IPS-18c (cell line): ENCODE results near the gene LCOR.
A peak's percentile ranks its signal among the peaks of the same experiment; 100 is the strongest.
"Not testable (repeated sequence)": the region's sequence is repeated elsewhere in the genome, so short reads cannot be mapped to it uniquely, and the experiment has no call there.

Experiments used
- H3K4me3 ChIP-seq: 2 replicates; pipeline ENCODE4 v1.7.0; 2013; ENCODE audit warnings: low read depth, mild to moderate bottlenecking, low read length, moderate library complexity; ENCODE audit not compliant: insufficient read depth
- H3K9me3 ChIP-seq: one replicate; pipeline ENCODE4 v1.6.1; 2013; ENCODE audit warnings: mild to moderate bottlenecking, low read length, moderate library complexity; ENCODE audit not compliant: control insufficient read depth, insufficient read depth

The LCOR gene

DNA sequence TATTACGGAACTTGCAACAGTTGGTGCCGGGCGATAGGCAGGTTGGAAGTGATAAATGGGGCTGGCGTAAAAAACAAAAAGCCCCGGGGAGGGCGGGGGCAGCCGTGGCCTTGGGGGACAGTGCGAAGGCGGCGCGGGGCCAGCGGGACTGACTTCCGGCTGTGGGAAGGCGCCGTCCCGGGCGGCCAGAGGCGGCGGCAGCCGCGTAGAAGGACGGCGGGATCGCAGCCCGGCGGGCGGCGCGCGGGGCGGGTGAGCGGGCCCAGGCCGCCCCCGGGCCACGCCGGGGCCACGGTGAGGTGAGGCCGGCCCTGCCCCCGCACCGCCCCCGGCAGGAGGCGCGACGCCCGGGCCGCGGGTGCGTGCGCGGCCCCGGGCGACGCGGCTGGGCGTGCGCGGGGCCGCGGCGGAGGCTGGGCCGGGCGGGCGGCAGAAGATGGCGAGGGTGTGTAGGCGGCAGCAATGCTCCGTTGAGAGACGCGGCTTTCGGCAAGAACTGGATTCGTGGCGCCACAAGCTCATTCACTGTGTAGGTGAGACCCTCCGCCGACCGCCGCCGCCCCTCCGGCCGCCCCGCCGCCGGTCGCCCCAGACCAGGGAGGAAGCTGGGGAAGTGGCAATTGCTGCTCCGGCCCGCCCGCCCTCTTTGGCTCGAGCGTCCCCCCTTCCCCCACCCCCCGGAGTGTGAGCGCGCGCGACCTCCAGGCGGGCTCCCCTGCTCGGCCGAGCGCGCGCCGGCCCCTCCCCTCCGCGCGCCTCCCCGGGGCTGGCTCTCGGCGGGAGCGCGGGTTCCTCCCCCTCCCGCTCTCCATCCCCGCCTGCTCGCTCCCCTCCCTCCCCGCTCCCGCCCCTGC lies at the start of gene LCOR:
Gene LCOR, plus strand, starts transcription at position 432 of the 854 bp plus-strand sequence. CDS start 116,760 bp downstream, outside the sequence.
- H3K4me3 ChIP-seq = peak within 1 kb of the TSS; percentile 95
- no peaks in the 10 kb centered on the region for H3K9me3 ChIP-seq

DNA sequence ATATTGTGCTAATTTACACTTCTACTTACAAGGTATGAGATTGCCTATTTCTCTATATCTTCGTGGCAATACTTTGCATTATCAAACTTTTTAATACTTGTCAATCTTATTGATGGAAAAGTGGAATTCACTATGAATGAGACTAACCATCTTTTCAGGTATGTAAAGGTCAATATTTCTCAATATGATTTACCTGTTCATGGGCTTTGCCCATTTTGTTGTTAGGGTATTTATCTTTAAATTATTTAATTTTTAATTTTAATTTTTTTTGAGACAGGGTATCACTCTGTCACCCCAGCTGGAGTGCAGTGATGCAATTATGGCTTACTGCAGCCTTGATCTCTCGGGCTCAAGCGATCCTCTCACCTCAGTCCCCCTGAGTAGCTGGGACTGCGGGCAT lies 47.8 kb upstream of the LCOR start:
- H3K9me3 ChIP-seq = peaks cover 2% of the 10 kb centered on the region

DNA sequence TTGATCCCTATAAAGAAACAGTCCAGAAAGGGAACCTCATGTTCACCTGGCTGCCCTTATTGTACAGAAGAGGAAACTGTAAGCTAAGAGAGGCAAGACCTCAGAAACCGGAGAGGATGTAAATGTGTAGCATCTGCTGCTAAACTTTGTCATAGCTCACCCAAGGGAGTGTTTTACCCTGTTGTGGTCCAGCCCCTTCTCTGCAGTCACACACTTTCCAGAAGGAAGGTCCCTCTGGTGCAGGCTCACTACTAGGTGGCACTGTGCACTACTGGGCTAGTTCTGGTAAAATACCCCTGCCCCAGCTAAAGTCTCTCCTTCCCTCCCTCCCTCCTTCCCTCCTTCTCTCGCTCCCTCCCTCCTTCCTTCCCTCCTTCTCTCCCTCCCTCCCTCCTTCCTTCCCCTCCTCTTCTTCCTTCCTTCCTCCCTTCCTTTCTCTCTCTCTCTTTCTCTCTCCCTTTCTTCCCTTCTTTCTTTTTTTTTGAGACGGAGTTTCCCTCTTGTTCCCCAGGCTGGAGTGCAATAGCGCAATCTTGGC lies 42.5 kb upstream of the LCOR start:
- peaks cover 2% of the 10 kb centered on the region for H3K9me3 ChIP-seq
- H3K4me3 ChIP-seq = no peak overlapping the region

More for the DNA sequence above, 47.8 kb upstream of the LCOR start:
- no peak overlapping the region for H3K4me3 ChIP-seq

DNA sequence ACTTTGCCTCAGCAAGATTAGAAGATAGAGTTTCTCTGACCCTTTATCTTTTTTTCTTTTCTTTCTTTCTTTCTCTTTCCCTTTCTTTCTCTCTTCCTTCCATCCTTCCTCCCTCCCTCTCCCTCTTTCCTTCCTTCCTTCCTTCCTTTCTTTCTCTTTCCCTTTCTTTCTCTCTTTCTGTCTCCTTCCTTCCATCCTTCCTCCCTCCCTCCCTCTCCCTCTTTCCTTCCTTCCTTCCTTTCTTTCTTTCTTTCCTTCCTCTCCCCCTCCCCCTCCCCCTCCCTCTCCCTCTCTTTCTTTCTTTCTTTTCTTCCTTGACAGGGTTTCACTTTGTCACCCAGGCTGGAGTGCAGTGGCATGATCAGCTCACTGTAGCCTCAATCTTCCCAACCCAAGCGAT lies 40.2 kb upstream of the LCOR start:
- no peak overlapping the region for H3K4me3 ChIP-seq
- H3K9me3 ChIP-seq = no peaks in the 10 kb centered on the region

DNA sequence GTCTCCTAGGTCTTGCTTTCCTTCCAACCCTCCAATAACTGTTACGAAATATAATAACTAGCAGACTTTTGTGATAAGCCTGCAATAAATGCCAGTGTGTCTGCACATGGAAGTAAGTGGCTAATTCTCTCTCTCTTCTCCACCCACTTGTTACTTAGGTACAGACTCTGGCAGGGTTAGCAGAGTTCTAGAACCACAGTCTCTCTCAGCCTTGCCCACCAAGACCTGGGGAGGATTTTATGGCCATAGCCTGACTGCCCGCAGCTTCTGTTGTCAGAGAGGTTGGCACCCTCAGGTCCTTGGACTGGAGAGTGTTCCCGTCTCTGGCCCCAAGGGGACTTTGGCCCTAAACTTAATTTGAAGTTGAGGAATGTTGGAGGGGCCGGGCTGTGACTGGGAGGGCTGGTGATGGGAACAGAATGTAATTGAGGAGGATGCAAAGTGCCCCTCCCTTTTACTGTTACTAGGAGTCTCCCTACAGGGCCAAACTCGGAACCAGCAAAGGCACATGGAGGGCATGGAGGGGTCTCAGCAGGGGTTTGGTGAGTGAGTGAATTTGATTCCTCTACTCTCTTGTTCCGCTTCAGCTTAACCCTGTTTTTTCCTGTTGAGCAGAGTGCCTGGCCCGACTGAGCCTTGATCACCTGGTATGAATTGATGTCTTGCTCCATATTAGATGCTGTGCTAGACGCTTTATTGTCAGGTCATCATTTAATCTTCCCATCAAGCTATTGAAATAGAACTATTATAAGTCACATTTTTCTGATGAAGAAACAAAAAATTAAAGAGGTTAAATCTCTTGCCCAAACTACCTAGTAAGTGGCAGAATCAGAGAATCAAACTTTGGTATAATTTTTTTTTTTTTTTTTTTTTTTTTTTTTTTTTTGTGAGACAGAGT lies 37.0 kb upstream of the LCOR start:
- no peak overlapping the region for H3K4me3 ChIP-seq
- H3K9me3 ChIP-seq = no peaks in the 10 kb centered on the region

DNA sequence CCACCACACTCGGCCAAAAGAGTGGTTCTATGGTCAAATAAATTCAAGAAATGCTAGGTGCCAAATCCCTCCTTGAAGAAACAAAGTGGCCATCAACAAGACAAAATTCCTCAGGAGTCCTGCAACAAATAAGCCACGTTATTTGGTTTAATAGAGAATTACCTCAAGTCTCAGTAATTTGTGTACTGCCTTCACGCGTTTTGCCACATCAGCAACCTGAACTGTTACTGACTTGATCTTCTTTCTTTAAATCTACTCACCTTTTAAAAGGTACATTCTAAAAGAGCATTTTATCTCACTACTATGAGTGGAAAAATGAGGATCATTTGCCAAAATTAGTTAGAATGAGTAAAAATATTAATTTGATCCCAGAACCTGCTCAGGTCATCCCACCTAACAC lies 34.6 kb upstream of the LCOR start:
- no peaks in the 10 kb centered on the region for H3K9me3 ChIP-seq

DNA sequence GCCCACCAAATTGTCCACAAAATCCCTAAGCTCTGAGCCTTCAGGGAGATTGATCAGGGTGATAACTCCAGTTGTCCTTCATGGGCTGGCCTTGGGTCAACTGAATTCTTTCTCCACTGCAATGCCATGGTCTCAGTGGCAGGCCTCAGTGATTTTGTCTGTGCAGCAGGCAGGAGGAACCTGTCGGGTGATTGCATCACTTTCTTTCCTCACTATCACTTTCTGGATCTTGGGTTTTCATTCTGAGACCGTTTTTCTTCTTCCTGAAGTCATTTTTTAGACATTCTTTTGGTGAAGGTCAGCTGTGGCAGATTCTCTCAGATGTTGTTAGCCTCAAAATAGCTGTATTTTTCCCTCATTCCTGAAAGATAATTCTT lies 28.8 kb upstream of the LCOR start:
- no peak overlapping the region for H3K4me3 ChIP-seq
- peaks cover 4% of the 10 kb centered on the region for H3K9me3 ChIP-seq

More for the DNA sequence above, 34.6 kb upstream of the LCOR start:
- no peak overlapping the region for H3K4me3 ChIP-seq

DNA sequence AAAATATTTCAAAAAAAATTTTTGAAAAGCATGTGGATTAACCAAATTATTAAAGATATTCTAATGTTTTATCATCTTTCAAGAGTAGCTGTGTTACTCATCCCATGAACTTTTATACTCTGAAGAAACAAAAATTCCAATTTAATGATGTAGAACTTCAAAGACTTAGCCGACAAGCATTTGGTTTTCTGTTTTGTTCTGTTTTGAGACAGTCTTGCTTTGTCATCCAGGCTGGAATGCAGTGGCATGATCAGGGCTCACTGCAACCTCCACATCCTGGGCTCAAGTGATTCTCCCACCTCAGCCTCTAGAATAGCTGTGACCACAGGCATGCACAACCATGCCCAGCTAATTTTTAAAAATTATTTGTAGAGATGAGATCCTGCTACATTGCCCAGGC lies 17.8 kb upstream of the LCOR start:
- H3K4me3 ChIP-seq = no peak overlapping the region
- H3K9me3 ChIP-seq = no peaks in the 10 kb centered on the region

DNA sequence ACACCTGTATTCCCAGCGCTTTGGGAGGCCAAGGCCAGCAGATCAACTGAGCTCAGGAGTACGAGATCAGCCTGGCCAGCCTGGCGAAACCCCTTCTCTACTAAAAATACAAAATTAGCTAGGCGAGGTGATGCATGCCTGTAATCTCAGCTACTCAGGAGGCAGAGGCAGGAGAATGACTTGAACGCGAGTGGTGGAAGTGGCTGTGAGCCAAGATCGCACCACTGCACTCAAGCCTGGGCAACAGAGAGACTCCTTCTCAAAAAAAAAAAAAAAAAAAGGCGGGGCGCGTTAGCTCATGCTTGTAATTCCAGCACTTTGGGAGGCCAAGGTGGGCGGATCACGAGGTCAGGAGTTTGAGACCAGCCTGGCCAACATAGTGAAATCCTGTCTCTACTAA lies 13.1 kb upstream of the LCOR start:
- H3K9me3 ChIP-seq, H3K4me3 ChIP-seq: not testable (repeated sequence)

DNA sequence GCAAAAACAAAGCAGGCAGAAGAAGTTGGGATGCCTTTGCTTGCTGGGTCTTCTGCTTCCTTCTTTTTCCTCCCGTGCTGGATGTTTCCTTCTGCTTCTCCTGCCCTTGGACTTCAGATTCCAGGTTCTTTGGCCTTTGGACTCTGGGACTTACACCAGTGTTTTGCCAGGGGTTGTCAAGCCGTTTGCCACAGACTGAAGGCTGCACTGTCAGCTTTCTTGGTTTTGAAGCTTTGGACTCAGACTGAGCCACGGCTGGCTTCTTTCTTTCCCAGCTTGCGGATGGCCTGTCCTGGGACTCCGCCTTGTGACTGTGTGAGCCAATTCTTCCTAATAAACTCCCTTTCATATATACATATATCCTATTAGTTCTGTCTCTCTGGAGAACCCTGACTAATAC lies 11.3 kb upstream of the LCOR start:
- no peak overlapping the region for H3K4me3 ChIP-seq
- no peaks in the 10 kb centered on the region for H3K9me3 ChIP-seq

DNA sequence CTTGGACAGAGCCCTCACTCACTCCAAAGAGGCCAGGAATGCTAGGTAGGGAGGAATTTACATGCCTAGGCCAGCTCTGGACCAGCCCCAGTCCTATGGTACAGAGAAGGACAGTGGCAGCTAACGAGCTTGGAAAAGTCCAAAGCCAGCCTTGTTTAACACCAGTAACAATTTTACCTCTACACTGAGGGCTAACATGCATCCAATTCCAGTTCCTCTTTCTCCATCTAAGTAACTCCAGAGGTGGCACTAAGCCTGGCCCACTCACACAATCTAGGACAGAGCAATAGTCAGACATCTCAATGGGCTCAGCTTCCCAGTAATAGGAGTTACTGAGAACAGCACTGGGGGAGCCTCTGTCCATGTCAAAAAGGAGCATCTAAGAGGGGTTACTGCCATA lies 5.7 kb upstream of the LCOR start:
- H3K4me3 ChIP-seq = no peak overlapping the region
- H3K9me3 ChIP-seq = no peaks in the 10 kb centered on the region

DNA sequence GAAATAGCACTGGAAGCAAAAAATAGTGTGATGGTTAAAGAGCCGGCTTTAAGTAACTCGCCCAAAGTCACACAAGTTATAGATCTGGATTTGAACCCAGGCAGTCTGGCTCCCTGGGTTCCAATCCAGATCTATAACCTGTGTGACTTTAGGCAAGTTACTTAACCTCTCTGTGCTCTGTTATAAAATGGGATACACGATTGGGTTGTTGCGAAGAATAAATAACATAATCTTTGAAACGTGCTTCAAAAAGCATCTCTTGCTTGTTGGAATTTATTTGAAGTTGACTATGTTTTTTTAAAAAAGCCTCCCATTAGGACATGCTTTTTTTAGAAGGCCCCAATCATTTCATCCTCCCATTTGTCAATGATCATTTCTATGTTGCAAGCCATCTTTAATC lies 3.5 kb upstream of the LCOR start:
- Histone ChIP-seq H3K9me3 (no peaks in the 10 kb centered on the region), H3K4me3 (no peak overlapping the region)

DNA sequence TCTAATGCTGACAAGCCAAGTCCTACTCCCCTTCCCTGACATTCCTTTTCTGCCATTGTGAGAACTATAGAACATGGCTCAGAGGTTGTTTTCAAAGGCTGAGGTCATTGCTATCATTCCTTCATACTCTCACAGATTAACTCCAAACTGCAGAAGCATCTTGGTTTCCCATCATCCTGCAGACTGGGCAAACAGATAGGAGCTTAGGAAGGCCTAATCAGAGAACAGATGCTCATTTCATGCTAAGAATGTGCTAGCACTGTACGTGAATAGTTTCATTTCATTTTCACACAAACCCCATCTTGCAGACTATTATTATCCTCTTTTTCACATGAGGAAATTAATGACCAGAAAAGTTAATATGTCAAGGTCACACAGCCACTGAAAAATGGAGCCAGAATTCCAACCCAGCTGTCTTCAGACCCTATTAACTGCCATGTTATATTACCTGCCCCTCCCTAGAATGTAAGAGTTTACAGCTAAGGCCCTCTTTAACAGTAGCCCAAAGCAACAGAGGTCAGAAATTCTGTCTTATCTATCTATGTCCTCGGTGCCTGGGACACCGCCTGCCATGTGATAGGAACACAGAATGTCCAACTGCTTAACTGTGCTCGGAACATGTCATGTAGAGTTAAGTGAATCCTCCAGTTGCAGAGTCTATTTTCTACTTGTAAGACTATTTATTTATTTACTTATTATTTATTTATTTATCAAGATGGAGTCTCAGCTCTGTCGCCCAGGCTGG lies 2.9 kb upstream of the LCOR start:
- Histone ChIP-seq H3K9me3 (no peaks in the 10 kb centered on the region), H3K4me3 (no peak overlapping the region)

DNA sequence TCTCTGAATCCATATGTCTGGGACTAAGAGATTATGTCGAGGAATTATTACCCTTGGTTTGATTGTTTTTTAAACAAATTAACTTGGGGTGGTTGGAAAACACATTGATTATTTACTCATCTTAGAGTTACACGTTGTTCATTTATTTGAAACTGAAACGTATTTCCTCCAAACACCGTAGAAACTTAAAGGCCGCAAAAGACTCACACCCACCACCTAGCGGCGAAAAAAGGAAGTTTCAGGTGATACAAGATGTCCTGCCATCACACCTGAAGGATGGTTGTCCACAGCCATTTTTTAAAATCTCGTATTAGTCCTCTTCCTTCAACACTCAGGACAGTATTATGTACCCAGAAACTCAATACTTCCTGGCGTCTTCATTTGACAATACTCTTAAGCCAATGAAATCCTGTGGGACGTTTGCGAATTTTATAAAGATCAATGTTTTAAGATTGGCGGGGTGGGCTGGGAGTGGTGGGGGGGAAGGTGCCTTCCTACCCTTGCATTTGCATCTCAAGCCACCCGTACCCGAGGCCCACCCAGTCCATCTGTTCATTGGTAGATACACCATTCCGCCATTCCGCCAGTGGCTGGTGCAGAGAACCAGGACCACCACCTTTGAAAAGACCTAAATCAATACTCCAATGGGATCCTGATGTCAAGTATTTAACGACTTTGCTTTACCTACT lies 1.4 kb upstream of the LCOR start:
- H3K4me3 ChIP-seq = no peak overlapping the region; the same call in 1 of the 2 replicates
- H3K9me3 ChIP-seq = no peaks in the 10 kb centered on the region

DNA sequence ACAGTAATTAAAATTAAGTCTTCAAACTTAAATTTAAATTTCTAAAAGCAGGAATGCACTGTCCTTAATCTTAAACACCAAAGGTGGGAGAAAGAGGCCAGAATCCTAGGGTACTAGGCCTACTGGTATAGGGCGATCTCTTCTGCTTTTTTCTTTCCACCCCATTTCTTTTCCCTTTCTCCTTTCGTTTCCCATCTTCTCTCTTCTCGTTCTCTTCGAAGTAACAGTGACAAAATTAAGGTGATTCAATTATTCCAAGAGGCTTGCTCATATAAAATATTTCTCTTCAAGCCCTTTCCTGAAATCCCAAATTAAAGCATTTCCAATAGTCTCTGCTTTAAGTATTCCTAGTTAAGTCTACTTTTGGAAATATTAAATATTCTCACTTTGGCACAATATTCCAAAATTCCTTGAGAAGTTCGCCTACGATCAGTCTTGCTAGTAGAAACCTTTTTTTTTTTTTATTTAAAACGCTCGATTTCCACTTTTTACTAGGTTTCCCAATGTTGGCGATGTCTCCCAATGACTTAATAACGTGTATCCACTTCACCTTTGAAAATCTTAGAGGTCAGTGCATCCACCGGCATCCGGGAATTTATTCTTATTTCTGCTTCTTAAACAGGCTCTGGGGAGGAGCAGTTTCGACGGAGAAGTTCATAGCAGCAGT lies 765 bp upstream of the LCOR start:
- H3K9me3 ChIP-seq = no peaks in the 10 kb centered on the region
- H3K4me3 ChIP-seq = peak overlapping the region; percentile 62

DNA sequence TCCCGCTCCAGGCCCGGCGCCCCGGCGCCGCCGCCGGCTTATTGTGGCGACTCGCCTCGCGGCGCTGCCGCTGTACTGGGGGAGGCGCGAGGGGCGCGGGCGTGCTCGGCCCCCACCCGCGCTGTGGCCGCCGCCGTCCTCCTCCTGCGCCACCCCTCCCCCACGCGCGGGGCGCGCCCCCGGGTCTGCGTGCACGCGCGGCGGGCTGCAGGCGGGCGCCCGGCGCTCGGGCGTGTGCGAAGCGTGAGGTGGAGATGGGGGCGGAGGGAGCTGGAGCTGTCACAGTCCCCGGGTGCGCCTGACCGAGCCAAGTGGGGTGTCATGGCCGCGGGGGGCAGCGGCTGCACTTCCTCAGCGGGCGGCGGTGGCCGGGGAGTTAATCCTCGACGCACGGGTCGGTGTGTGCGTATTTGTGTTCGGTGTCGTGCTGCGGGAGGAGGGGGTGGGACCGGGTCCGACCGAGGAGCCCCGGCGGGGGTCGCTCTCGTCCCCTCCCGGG lies 672 bp downstream of the LCOR start:
- no peaks in the 10 kb centered on the region for H3K9me3 ChIP-seq
- H3K4me3 ChIP-seq = peak overlapping the region; percentile 95
